ENCODE measurements around the gene BPNT1.

The BPNT1 gene

GRCh38 chr1:220031287-220031686 lies 58.3 kb downstream of the BPNT1 start:
- DNase-seq = no peak
- intact Hi-C loops (cut with DNase I) = no loop called here

- intact Hi-C loops (cut with DNase I) = no loop called here
- no peak for DNase-seq
Observed at GRCh38 chr1:220028346-220028895, 61.2 kb downstream of the BPNT1 start.

- intact Hi-C loops (cut with DNase I) = no loop called here
- no peak for DNase-seq
Observed at GRCh38 chr1:220019071-220019470, 70.5 kb downstream of the BPNT1 start.

GRCh38 chr1:220013497-220013896 lies 76.1 kb downstream of the BPNT1 start:
- peak in 7 of 42 donors; percentile 16 to 64 (median 32) for DNase-seq
- intact Hi-C loops (cut with DNase I) = no loop called here

- DNase-seq = no peak
- intact Hi-C loops (cut with DNase I) = no loop called here
Observed at GRCh38 chr1:220012259-220012658, 77.3 kb downstream of the BPNT1 start.

- DNase-seq = no peak
- intact Hi-C loops (cut with DNase I) = no loop called here
Observed at GRCh38 chr1:220011620-220012019, 78.0 kb downstream of the BPNT1 start.
